Trophoblast cell (in vitro differentiated cells and primary cell): Measurements from ENCODE around the gene VEPH1.

ENCODE experiments used
- DNase-seq, 2 donors: peaks; one replicate each; pipeline ENCODE4 v3.0.0-alpha.2; 2016
- H2AFZ ChIP-seq: 2 replicates; pipeline ENCODE4 v1.6.1; 2013; ENCODE audit warnings: low read length, moderate library complexity, mild to moderate bottlenecking; ENCODE audit not compliant: insufficient read depth, poor library complexity
- H2AK5ac ChIP-seq: 2 replicates; pipeline ENCODE4 v1.6.1; 2013; ENCODE audit warnings: mild to moderate bottlenecking, low read length
- H2BK120ac ChIP-seq: 2 replicates; pipeline ENCODE4 v1.6.1; 2013; ENCODE audit warnings: low read length, mild to moderate bottlenecking, moderate library complexity; ENCODE audit not compliant: insufficient read depth, poor library complexity
- H2BK12ac ChIP-seq: 2 replicates; pipeline ENCODE4 v1.6.1; 2013; ENCODE audit warnings: mild to moderate bottlenecking, low read length, moderate library complexity
- H2BK5ac ChIP-seq: 2 replicates; pipeline ENCODE4 v1.6.1; 2013; ENCODE audit warnings: low read length, low read depth, moderate library complexity, mild to moderate bottlenecking; ENCODE audit not compliant: poor library complexity
- H3K14ac ChIP-seq: 2 replicates; pipeline ENCODE4 v1.6.1; 2013; ENCODE audit warnings: mild to moderate bottlenecking, low read length
- H3K18ac ChIP-seq: 2 replicates; pipeline ENCODE4 v1.6.1; 2013; ENCODE audit warnings: mild to moderate bottlenecking, low read length
- H3K23ac ChIP-seq: 2 replicates; pipeline ENCODE4 v1.6.1; 2013; ENCODE audit warnings: low read length
- H3K27ac ChIP-seq: 2 replicates; pipeline ENCODE4 v1.5.1; 2013; ENCODE audit warnings: low read depth, mild to moderate bottlenecking, inconsistent platforms, low read length, moderate library complexity
- H3K27me3 ChIP-seq: 2 replicates; pipeline ENCODE4 v1.6.1; 2013; ENCODE audit warnings: inconsistent platforms, mild to moderate bottlenecking, low read length, moderate library complexity; ENCODE audit not compliant: insufficient read depth
- H3K36me3 ChIP-seq, 2 experiments: 1 replicate in 1 of 2; 2 replicates in 1 of 2; pipeline ENCODE4 v1.6.1; 2013; ENCODE audit warnings: low read length in 2 of 2, mild to moderate bottlenecking in 2 of 2, moderate library complexity in 1 of 2; ENCODE audit not compliant: insufficient read depth in 2 of 2, control insufficient read depth in 1 of 2
- H3K4ac ChIP-seq: 2 replicates; pipeline ENCODE4 v1.6.1; 2013; ENCODE audit warnings: low read depth, mild to moderate bottlenecking, low read length, moderate library complexity
- H3K4me1 ChIP-seq, 2 experiments: 1 replicate in 1 of 2; 2 replicates in 1 of 2; pipeline ENCODE4 v1.6.1; 2013; ENCODE audit warnings: low read length in 2 of 2, mild to moderate bottlenecking in 2 of 2, moderate library complexity in 1 of 2; ENCODE audit not compliant: insufficient read depth in 2 of 2, control insufficient read depth in 1 of 2
- H3K4me2 ChIP-seq: 2 replicates; pipeline ENCODE4 v1.6.1; 2013; ENCODE audit warnings: inconsistent platforms, mild to moderate bottlenecking, low read length, moderate library complexity
- H3K4me3 ChIP-seq: 2 replicates; pipeline ENCODE4 v1.5.1; 2013; ENCODE audit warnings: mild to moderate bottlenecking, low read depth, low read length, inconsistent platforms
- H3K79me1 ChIP-seq: one replicate; pipeline ENCODE4 v1.6.1; 2013; ENCODE audit warnings: low read length
- H3K79me2 ChIP-seq: 2 replicates; pipeline ENCODE4 v1.6.1; 2013; ENCODE audit warnings: low read length, mild to moderate bottlenecking; ENCODE audit not compliant: control insufficient read depth, insufficient read depth, poor library complexity
- H3K9ac ChIP-seq: 2 replicates; pipeline ENCODE4 v1.6.1; 2013; ENCODE audit warnings: mild to moderate bottlenecking, low read length
- H3K9me3 ChIP-seq: 2 replicates; pipeline ENCODE4 v1.6.1; 2013; ENCODE audit warnings: low read depth, mild to moderate bottlenecking, control low read depth, inconsistent platforms, low read length; ENCODE audit not compliant: insufficient read depth
- H4K12ac ChIP-seq: 2 replicates; pipeline ENCODE4 v1.6.1; 2013; ENCODE audit warnings: low read depth, mild to moderate bottlenecking, low read length, moderate library complexity
- H4K8ac ChIP-seq: 2 replicates; pipeline ENCODE4 v1.6.1; 2013; ENCODE audit warnings: low read depth, mild to moderate bottlenecking, low read length, moderate library complexity
- H4K91ac ChIP-seq: one replicate; pipeline ENCODE4 v1.6.1; 2013; ENCODE audit warnings: low read depth, mild to moderate bottlenecking, low read length, moderate library complexity
- WGBS: extraction: QIAGEN DNeasy Blood & Tissue Kit; methylation state at CpG from one replicate; pipeline ENCODE4 v1.1.7; 2013; ENCODE audit warnings: missing lambda C conversion rate; ENCODE audit not compliant: insufficient read length, insufficient coverage; ENCODE audit errors: extremely low coverage; 5-methylcytosine and 5-hydroxymethylcytosine counted together

Gene VEPH1

DNA sequence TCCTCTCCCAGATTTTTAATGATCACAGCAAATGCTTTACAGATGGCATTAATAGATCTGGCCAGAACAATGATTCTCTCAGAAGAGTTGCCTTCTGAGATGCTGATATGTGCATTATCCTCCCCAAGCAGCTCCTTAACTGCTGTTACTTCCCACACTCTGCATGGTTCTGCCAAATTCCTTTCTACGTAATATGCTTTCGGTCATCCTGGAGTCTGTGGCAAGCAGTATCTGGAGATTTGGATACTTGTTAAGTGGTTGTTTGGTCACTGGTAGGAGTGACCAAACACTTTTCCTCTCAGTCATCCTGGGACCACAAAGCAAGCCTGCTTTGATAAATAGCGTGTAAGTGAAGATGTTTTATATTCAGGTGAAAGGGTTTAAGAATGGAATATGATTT is 272.1 kb downstream of the VEPH1 start:
- no peak overlapping the region for H3K14ac ChIP-seq
- H2AFZ ChIP-seq, result no peak overlapping the region
- H3K79me1 ChIP-seq, result no peaks in the 10 kb centered on the region
- WGBS, result no CpG with 5 or more reads among the region's 3 CpGs
- no peaks in the 10 kb centered on the region for H3K27me3 ChIP-seq
- no peak overlapping the region for H3K23ac ChIP-seq
- no peak overlapping the region for H3K4me3 ChIP-seq
- no peaks in the 10 kb centered on the region for H3K79me2 ChIP-seq
- H3K9ac ChIP-seq, result no peak overlapping the region
- H3K36me3 ChIP-seq, result no peaks in the 10 kb centered on the region
- H3K4me1 ChIP-seq, result no peaks in the 10 kb centered on the region
- H3K27ac ChIP-seq, result no peak overlapping the region
- no peak overlapping the region for H4K12ac ChIP-seq
- H3K9me3 ChIP-seq, result no peaks in the 10 kb centered on the region
- H4K91ac ChIP-seq, result no peak overlapping the region
- no peak overlapping the region for H2AK5ac ChIP-seq
- no peak overlapping the region for H2BK12ac ChIP-seq
- H3K4me2 ChIP-seq, result no peak overlapping the region
- no peak overlapping the region for H2BK5ac ChIP-seq
- H3K18ac ChIP-seq, result no peak overlapping the region
- no peak for DNase-seq
- H2BK120ac ChIP-seq, result no peak overlapping the region
- H4K8ac ChIP-seq, result no peak overlapping the region
- no peak overlapping the region for H3K4ac ChIP-seq

DNA sequence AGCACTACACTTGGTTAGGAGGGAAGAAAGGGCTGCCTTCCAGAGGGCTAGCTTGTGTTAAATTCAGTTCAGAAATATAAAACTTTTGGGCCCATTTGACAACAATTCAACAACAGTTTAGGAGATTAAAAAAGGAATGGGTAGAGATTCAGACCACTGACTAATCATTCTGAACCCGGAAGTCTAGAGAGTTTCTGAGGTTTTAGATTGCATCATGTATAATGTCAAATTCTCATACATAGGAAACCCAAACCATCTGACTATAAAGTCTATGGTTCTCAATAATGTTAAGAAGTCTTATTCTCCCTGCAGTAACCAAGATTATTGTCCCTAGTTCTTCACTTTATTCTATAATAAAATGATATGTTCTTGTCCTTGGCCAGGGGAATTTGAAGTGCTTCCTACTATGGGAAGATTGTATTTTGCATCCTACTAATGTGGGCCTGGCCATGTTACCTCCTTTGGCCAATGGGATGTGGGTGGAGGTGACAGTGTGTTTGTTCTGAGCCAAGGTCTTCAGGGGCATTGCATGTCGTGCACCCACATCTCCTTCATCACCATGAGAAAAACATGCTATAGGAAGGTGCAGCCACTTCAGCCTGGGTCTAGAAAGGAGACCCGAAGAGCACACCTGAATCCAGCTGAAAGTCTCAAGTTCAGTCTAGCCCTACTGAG is 276.9 kb downstream of the VEPH1 start:
- Histone ChIP-seq H3K18ac (no peak overlapping the region), H3K79me2 (no peaks in the 10 kb centered on the region), H3K23ac (no peak overlapping the region), H3K4me2 (no peak overlapping the region), H3K4me3 (no peak overlapping the region), H3K27me3 (no peaks in the 10 kb centered on the region), H2BK12ac (no peak overlapping the region), H2AFZ (no peak overlapping the region), H2BK120ac (no peak overlapping the region), H3K9me3 (no peaks in the 10 kb centered on the region), H3K79me1 (no peaks in the 10 kb centered on the region), H2BK5ac (no peak overlapping the region), H2AK5ac (no peak overlapping the region), H4K12ac (no peak overlapping the region), H4K91ac (no peak overlapping the region), H3K9ac (no peak overlapping the region), H4K8ac (no peak overlapping the region), H3K27ac (no peak overlapping the region), H3K14ac (no peak overlapping the region), H3K4me1 (no peaks in the 10 kb centered on the region), H3K36me3 (no peaks in the 10 kb centered on the region), H3K4ac (no peak overlapping the region)
- WGBS, result no CpG with 5 or more reads among the region's 3 CpGs
- DNase-seq, result no peak

- Histone ChIP-seq H3K23ac (no peak overlapping the region), H3K79me1 (no peaks in the 10 kb centered on the region), H4K12ac (no peak overlapping the region), H3K18ac (no peak overlapping the region), H3K36me3 (no peaks in the 10 kb centered on the region), H3K9me3 (no peaks in the 10 kb centered on the region), H4K91ac (no peak overlapping the region), H2BK12ac (no peak overlapping the region), H3K4me3 (no peak overlapping the region), H2BK120ac (no peak overlapping the region), H2AFZ (no peak overlapping the region), H4K8ac (no peak overlapping the region), H3K4ac (no peak overlapping the region), H2AK5ac (no peak overlapping the region), H3K14ac (no peak overlapping the region), H3K79me2 (no peaks in the 10 kb centered on the region), H2BK5ac (no peak overlapping the region), H3K27ac (no peak overlapping the region), H3K27me3 (no peaks in the 10 kb centered on the region), H3K4me2 (no peak overlapping the region), H3K9ac (no peak overlapping the region), H3K4me1 (no peaks in the 10 kb centered on the region)
- no CpG with 5 or more reads among the region's 1 CpG for WGBS
- no peak for DNase-seq
These were observed 278.2 kb downstream of the VEPH1 start for GRCh38 chr3:157225001-157225400.

DNA sequence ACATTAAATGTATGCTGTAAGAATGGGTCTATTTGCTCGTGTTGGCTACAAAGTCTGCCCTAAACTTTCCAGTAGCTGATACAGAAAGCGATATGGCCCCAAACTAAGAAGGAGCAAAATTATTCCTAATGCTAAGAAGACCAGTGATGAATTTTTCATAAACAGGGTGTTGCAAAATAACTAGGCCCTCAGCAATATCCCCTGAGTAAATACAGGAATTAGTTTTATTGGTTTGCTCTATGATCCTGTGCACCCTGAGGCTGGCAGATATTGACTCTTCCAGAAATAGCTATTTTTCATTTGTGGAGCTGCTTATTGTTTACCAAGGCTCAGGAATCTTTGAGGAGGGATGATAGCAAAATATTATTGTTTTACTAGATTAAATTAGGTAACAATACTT is 282.3 kb downstream of the VEPH1 start:
- H4K91ac ChIP-seq, result no peak overlapping the region
- H3K18ac ChIP-seq, result no peak overlapping the region
- no peaks in the 10 kb centered on the region for H3K36me3 ChIP-seq
- H3K14ac ChIP-seq, result no peak overlapping the region
- H2AK5ac ChIP-seq, result no peak overlapping the region
- no peak overlapping the region for H3K23ac ChIP-seq
- no peak overlapping the region for H4K12ac ChIP-seq
- no peak overlapping the region for H2BK5ac ChIP-seq
- no peaks in the 10 kb centered on the region for H3K27me3 ChIP-seq
- no CpG with 5 or more reads among the region's 2 CpGs for WGBS
- H2BK120ac ChIP-seq, result no peak overlapping the region
- H4K8ac ChIP-seq, result no peak overlapping the region
- H3K4ac ChIP-seq, result no peak overlapping the region
- no peaks in the 10 kb centered on the region for H3K9me3 ChIP-seq
- H3K4me1 ChIP-seq, result no peaks in the 10 kb centered on the region
- H3K27ac ChIP-seq, result no peak overlapping the region
- H3K4me2 ChIP-seq, result no peak overlapping the region
- no peaks in the 10 kb centered on the region for H3K79me2 ChIP-seq
- no peak overlapping the region for H3K9ac ChIP-seq
- H2BK12ac ChIP-seq, result no peak overlapping the region
- no peak overlapping the region for H3K4me3 ChIP-seq
- no peaks in the 10 kb centered on the region for H3K79me1 ChIP-seq
- no peak for DNase-seq
- no peak overlapping the region for H2AFZ ChIP-seq
